GM21576 (cell line): ENCODE data around the gene FOXL1.

Experiments used
- ATAC-seq: cut with Tn5 transposase; IDR thresholded peaks from one replicate; pipeline ENCODE4 v1.9.1; 2021; ENCODE audit warnings: mild to moderate bottlenecking, moderate library complexity; ENCODE audit not compliant: unreplicated experiment

Gene FOXL1

GRCh38 chr16:86578061-86578599 is at the start of gene FOXL1:
Gene FOXL1, plus strand, starts transcription at chr16:86578549. Its CDS starts 175 bp downstream, at chr16:86578724.
- no peak for ATAC-seq

GRCh38 chr16:86529160-86529559 is 49.2 kb upstream of the FOXL1 start:
- no peak for ATAC-seq

- ATAC-seq = no peak
Observed at GRCh38 chr16:86530251-86531190, 47.8 kb upstream of the FOXL1 start.

GRCh38 chr16:86531191-86531545 is 47.2 kb upstream of the FOXL1 start:
- ATAC-seq = no peak

GRCh38 chr16:86531641-86532525 is 46.5 kb upstream of the FOXL1 start:
- no peak for ATAC-seq

GRCh38 chr16:86532526-86532815 is 45.9 kb upstream of the FOXL1 start:
- no peak for ATAC-seq

GRCh38 chr16:86533076-86533475 is 45.3 kb upstream of the FOXL1 start:
- no peak for ATAC-seq

GRCh38 chr16:86533767-86534351 is 44.5 kb upstream of the FOXL1 start:
- ATAC-seq = no peak

GRCh38 chr16:86534779-86535615 is 43.4 kb upstream of the FOXL1 start:
- no peak for ATAC-seq

- no peak for ATAC-seq
Observed at GRCh38 chr16:86536621-86537020, 41.7 kb upstream of the FOXL1 start.

- ATAC-seq = no peak
Observed at GRCh38 chr16:86537486-86537885, 40.9 kb upstream of the FOXL1 start.

GRCh38 chr16:86538196-86538780 is 40.1 kb upstream of the FOXL1 start:
- no peak for ATAC-seq

- ATAC-seq = no peak
Observed at GRCh38 chr16:86540894-86541293, 37.5 kb upstream of the FOXL1 start.

- no peak for ATAC-seq
Observed at GRCh38 chr16:86541560-86541959, 36.8 kb upstream of the FOXL1 start.

- no peak for ATAC-seq
Observed at GRCh38 chr16:86542756-86543750, 35.3 kb upstream of the FOXL1 start.

GRCh38 chr16:86545481-86545880 is 32.9 kb upstream of the FOXL1 start:
- ATAC-seq = no peak

- no peak for ATAC-seq
Observed at GRCh38 chr16:86545954-86546637, 32.3 kb upstream of the FOXL1 start.

- no peak for ATAC-seq
Observed at GRCh38 chr16:86546638-86547013, 31.7 kb upstream of the FOXL1 start.
